HL-60/S4 treated with retinoic acid at 250 ng/mL for 4 days and 3 days (cell line): ENCODE results near the gene PARK7.

Source experiments
- in situ Hi-C: fragments of 300-500 bp; cut with MboI; formaldehyde crosslinking; loops from 2 replicates; pipeline ENCODE4 v1.7.0; 2022; ENCODE audit warnings: low sequenced_read_pairs

The PARK7 gene

DNA sequence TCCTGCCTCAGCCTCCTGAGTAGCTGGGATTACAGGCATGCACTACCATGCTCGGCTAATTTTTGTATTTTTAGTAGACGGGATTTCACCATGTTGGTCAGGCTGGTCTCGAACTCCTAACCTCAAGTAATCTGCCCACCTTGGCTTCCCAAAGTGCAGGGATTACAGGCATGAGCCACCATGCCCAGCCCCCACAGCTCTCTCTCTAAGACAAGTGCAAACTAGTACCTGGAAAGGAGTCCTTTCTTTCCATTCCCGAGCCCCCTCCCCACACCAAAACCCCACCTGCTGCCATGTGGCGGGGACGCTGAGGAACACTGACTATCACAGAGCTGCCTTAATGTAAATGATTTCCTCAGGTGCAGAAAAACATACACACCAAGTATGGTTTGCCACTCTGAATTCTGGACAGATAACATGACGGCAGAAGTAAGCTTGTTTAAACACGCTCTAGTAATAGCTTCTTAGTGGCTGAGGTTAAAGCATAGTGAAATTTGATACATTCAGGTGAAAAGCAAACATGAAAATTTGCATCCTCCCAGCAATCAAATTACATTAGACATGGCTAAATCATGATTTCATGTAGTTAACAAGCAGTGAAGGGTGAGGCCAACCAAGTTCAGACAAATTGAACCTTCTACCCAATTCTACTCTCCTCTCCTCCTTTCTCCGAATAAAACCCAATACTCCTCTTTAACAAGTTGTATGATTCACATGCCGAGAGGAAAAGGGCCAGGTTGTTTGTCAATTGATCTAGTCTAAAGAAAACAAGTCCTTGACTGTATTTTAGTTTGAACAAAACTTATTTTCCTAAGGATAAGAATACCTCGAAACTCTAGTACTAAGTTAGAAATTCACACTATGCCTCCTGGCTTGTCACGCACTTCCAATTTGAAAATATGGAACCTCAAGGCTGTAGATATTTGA, 44.8 kb downstream of the PARK7 start:
- in situ Hi-C loops: loop anchor here (25.0 kb wide), 2 partner anchors 306 to 731 kb away; partner anchors contain the start of gene SLC45A1

DNA sequence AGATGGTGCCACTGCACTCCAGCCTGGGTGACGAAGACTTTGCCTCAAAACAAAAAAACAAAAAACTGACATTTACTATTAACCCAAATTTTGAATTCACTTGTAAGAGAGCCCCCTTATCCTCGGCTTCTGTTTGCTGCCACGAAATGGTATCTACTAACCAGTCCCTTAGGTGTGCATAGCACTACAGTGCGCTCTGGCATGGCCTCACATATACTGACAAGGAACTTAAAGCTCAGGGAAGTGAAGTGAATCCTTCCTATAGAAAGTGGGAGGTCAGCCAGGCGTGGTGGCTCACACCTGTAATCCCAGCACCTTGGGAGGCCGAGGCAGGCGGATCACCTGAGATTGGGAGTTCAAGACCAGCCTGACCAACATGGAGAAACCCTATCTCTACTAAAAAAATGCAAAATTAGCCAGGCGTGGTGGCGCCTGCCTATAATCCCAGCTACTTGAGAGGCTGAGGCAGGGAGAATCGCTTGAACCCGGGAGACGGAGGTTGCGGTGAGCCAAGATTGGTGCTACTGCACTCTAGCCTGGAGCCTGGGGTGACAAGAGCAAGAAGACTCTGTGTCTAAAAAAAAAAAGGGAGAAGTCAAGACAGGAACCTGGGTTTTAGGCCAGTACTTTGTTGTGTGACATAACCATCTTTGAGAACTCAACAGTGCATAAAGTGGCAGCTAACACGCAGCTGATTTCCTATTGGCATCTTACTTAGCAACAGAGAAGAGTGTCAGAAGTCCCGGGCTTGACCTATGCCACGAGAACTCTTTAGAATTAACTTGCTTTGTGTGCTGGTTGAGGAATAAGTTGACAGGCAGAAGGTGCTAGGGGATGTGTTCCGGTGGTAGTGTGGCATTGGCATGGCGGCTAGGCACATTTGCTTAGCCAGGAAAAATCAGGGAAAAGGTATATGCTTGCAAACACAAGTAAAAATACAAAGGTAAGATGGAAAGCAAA, 47.8 kb downstream of the PARK7 start:
- in situ Hi-C loops: loop anchor here (25.0 kb wide), 2 partner anchors 303 to 728 kb away; partner anchors contain the start of gene SLC45A1

DNA sequence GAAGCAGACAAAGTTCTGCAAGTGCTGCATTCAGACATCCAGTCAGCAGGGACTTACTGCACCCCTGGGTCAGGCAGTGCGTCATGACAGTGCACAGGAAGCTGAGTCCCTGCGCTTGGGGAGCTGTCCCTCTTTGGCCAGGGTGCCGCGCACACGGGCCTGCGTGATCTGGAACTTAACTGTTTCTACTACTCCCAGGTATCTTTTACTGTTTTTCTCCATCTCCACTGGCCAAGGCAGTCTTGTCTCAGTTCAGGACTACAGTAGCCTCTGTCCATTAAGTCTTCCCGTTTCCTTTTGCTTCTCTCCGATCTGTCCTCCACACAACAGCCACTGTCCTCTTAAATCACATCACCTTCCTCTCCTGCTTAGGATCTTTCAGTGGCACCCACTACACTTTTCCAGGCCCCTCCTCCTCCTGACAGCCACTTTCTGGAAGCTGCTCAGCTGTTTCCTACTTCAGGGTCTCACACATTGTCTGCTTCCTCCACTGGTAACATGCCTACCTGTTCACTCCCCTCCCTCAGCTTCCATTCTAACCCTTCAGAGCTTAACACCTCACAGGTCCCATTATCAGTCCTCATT, 48.7 kb downstream of the PARK7 start:
- in situ Hi-C loops: loop anchor here (25.0 kb wide), 2 partner anchors 302 to 727 kb away; partner anchors contain the start of gene SLC45A1

DNA sequence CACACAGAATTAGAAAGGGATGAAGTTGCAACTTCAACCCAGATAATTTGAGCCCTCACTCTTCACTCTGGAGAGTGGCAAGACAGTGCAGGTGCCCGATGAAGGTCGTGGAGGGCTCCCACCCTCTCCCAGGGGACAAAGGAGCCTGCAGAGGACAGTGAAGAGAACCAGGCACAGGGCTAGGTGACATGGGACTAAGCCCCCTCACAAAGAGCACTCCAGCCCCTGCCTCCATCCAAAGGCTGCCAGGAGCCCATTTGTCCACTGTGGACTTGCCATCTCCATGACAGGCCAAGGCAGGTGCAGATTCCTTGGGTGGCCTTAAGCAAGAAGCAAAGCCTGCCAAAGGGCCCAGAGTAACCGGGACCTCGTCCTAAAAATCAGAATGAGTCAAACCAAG, 49.5 kb downstream of the PARK7 start:
- in situ Hi-C loops: loop anchor here (25.0 kb wide), 2 partner anchors 301 to 726 kb away; partner anchors contain the start of gene SLC45A1

DNA sequence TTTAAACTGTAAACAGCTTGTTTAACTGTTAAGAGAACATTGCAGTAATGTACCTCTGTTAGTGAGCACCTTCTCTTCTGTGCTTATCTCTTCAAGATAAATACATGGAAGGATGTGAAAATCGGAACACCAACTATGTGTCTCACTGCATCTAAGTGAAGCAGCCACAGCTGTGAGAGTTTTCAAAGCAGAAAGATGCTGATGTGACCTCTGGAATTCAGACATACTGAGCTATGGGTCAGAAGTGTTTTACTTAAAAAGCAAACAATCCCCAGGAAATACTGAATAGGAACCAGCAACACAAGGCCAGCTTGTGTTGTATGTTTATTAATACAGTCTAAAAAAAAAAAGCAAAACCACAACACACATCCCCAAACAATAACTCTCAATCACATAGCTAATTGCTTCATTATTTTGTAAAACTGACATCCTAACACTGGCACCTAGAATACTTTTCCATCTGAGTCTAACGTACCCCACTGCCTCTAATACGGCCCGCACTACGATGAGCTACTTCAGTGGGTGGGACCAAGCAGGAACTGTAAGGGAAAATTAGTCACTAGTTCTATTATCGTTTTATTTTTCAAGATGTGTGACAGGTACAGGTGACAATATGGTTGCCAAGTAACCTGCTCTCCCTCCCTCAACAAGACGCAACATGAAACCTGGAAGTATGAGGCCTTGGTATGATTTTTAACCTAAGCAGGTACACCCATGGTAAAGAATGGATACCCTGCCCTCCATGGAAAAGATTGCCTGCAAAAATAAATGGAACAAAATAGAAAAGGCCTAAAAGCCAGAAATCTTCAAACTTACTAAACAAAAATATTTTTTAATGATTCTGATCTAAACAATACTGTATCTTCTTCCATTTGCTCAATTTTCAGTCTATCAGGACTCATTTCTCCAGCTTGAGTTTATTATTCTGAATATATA, 50.7 kb downstream of the PARK7 start:
- in situ Hi-C loops: loop anchor here (25.0 kb wide), 2 partner anchors 300 to 725 kb away; partner anchors contain the start of gene SLC45A1

DNA sequence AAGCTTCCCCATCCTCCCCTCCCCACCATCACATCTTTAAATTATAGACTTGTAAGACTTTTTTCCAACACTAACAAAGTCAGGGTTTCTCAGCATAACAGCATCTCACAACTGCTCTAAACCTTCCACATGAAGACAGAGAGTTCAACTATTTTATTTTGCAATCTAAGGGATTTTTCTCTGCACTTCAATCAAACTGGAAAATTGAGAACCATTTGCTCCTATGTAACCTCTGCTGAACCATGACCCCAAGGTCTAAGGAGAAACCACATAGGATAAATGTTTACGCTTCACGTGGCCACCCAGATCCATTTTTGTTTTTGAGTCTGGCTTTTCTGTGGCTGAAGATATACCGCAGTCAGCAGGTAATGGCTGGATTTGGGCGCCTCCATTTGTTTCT, 51.4 kb downstream of the PARK7 start:
- in situ Hi-C loops: loop anchor here (25.0 kb wide), 2 partner anchors 299 to 724 kb away; partner anchors contain the start of gene SLC45A1

DNA sequence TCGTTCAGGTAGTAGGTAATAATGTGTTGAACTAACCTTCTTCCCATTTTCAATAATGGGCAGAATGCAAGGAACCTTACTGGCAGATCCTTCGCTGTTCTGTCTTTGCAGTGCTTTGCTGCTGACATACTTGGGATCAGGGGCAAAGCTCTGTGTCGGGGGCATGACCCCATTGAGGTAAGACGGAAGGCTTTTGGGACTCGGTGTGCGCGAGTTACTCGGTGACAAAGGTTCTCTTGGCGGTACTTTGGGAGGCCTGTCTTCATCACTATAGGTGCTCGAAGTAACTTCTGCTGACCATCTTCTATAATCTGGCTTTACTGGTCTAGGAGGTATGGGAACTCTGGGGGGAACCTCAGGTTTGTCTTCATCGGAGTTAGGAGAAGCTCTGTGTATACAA, 51.9 kb downstream of the PARK7 start:
- in situ Hi-C loops: loop anchor here (25.0 kb wide), 2 partner anchors 299 to 724 kb away; partner anchors contain the start of gene SLC45A1

DNA sequence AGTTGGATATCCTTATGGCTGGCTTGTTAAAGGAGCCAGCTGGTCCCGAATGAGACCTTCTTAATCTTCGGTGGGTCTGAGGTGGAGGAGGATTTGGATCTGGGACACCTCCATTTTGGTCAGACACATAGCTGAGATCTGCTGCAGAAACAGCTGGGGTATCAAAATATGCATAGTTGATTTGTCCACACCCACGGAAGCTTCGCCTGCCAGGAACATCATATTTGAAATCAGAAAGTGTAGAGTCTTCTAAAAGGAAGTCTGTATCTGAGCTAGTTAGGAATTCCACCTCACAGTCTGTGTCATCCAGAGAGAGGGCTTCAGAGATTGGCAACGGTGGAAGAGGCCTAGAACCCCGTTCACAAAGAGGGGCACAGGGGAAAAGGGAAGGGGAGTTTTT, 52.3 kb downstream of the PARK7 start:
- in situ Hi-C loops: loop anchor here (25.0 kb wide), 2 partner anchors 299 to 724 kb away; partner anchors contain the start of gene SLC45A1

DNA sequence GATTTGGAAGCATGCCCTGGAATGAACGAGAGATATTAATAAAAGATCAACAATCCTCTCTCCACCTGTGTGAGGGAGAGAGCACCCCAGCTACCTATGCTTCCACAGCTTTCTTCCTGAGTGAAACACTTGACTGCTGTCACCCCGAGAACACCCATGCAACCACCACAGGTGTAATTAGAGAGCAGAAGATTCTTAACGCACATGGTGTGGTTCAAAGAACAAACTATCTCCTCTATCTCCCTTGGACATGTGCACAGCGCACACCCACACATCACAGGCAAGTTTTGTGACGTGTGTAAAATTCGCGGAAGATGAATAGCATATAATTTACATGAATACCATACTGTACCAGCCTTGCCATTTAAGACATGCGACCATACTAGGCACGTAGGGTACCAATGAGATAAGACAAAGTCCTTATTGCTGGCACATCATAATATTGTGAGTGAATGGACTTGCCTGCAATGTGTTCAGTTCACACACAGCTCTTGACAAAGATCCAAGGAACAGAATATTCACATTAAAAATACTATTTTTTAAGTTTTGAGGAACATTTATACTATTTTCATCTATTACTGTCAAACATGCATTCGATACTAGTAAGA, 53.0 kb downstream of the PARK7 start:
- in situ Hi-C loops: loop anchor here (25.0 kb wide), 2 partner anchors 298 to 723 kb away; partner anchors contain the start of gene SLC45A1

DNA sequence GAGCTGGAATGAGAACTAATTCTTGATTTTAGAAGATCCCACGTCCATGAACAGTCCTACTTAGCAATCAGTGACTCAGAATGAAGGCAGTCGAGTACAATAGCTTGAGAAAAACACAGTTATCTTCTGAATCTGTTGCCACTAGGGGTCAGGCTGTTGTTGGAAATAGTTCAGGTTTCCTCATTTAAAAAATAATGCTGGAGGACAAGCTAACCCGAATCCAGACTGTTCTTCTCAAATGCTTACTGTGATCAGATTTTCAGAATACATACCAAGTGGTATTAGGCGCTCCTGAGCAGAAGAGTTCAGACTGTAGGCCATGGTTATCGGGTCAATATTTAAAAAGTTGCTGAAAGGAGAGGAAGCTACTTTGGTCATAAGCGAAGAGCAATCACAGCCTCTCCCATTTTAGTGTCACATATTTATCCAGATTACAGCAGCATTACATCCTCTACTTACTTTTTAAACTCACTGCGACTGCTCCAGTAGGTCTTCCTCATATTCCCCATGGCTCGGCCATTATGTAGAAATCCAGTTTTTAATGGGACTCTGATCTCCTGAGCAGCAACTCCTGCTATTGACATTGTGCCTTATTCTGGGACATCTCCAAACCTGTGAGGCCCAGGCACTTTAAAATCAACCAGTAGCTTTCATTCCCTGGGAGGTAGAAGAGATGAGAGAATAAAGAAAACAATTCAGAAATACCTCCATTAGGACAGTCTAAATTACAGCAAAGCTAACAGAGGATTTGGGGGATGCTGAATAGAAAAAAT, 53.7 kb downstream of the PARK7 start:
- in situ Hi-C loops: loop anchor here (25.0 kb wide), 2 partner anchors 297 to 722 kb away; partner anchors contain the start of gene SLC45A1

DNA sequence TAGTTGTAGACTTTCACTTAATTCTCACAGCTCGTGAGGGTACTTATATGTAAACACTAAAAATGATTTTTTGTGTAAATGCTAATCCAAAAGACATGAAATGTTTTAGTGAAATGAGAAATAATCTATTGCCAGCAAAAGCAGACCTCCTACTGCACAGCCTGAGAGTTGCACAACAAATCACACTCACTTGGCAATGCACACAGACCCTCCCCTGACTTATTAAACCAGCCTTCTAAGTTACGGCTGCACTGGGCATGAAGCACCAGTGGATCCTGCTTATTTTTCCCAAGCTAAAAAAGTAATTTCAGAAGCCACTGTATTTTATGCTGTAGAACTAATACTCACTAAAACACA, 54.3 kb downstream of the PARK7 start:
- in situ Hi-C loops: loop anchor here (25.0 kb wide), 2 partner anchors 297 to 722 kb away; partner anchors contain the start of gene SLC45A1

DNA sequence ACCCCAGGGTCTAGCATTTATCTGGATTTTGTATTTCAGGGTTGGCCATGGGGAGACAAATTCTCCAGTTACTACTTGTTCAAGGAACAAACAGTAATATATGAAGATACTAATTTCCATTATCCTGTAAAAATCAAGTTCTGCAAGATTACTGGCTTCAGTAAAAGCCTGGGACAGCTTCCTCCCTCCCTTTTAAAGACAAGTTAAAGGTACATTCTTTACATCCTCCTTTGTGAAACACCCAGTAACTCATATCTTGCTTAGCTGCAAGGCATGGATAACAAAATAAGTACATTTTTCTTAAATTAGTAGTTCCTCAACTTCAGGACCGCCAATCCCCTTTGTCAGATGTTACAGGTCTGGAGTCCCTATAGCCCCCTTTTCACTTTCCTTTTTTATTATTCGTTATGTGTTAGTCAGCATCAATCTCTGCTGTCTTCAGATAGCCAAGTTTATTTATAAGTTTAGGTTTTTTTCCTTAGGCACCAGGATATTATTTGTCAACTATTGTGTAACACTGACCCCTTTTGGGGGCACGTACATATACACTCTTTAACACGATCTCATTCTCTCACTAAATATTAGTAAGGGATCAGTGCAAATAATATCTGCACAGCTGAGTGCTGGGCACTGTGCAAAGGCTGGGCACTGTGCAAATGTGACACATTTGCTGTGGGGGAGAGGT, 54.8 kb downstream of the PARK7 start:
- in situ Hi-C loops: loop anchor here (25.0 kb wide), 2 partner anchors 296 to 721 kb away; partner anchors contain the start of gene SLC45A1

DNA sequence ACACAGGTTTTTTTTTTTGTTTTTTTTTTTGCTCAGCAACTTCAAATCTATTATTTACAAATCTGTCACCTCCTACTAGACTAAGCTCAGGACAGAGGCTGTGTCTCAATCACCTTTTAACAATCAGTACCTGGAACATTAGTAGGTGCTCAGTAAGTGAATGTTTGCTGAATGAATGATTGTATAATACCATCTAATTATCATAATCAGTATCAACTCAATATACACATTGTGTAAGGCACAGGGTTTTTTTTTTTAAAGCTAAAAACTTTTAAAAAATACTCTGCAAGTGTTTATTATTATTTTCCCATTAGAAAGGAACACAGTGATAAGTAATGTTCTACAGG, 55.4 kb downstream of the PARK7 start:
- in situ Hi-C loops: loop anchor here (25.0 kb wide), 2 partner anchors 295 to 720 kb away; partner anchors contain the start of gene SLC45A1

DNA sequence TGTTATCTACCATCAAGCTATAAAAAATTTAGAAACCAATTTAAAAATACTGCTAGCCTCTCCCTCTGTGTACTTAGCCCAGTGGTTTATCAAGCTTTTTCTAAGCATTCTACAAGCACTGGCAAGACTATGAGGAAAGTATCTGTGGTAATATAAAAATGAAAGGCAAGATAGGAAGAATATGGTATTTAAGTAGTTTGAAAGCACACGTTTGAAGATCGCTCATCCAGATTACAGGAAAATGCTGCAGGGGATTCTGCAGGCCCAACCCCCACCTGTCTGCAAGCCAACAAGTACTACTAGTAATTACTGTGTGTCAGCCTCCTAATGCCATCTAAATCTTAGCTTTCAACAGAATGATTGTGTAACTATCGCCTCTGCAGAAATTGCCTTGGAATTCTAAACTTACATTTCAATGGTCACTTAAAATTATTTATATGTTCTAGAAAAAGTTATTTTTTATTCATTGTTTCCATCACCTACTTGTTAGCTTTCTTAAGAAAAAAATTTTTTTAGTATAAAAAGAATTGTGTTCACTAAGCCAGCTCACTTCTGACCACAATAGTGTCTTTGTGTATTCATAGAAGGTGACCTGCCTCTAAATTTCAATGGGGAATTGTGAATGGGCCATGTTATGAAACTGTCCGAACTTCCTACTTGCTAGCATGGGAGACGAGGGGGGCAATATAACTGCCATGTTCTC, 56.1 kb downstream of the PARK7 start:
- in situ Hi-C loops: loop anchor here (25.0 kb wide), 2 partner anchors 295 to 720 kb away; partner anchors contain the start of gene SLC45A1

DNA sequence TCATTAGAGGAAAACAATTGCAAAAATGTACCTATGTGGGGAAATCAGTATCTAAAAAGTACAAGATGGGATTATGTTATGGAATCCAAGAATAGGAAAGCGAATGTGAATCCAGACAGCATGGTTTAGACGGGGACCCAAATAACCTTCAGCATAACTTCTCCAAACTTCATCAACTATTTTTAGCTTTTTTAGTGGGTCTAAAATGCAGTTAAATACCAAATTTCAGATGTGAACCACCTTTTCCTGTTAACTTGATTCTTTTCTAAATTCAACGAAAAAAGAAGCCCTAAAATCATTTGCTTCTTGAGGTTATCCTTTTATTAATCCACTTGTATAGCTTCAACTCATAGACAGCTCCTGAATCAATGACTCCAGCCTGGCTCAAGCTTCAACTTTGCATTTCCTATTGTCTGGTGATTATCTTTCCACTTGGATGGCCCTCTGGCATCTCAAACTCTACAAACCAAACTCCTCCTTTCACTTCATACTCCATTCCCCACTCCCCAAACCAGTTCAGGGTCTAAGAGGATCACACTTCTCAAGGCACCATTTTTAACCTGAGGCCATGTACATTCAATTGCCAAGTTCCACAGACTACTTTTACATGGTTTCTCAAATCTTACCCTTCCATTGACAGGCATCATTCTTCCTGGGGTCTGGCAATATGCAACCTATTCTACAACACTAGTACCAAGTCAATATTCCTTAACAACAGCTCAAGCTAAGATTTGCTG, 57.1 kb downstream of the PARK7 start:
- in situ Hi-C loops: loop anchor here (25.0 kb wide), 2 partner anchors 294 to 719 kb away; partner anchors contain the start of gene SLC45A1

DNA sequence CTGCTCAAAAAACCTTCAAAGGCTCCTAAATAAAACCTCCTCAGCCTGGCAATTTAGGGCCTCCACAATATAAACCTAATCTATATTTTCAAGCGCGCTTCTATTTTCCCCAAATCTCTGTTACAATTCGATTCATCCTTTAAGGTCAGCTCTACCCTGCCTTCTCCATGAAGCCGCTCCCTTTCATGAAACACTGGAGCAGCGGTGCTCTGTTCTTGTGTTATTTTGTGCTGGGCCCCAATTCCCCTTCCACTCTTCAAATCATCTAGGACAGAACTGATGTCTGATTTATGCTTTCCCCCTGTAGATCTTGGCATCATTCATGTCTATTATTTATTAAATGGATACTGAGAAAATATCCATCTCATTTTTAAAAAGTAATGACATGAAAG, 57.7 kb downstream of the PARK7 start:
- in situ Hi-C loops: loop anchor here (25.0 kb wide), 2 partner anchors 293 to 718 kb away; partner anchors contain the start of gene SLC45A1
